Neural cell (in vitro differentiated cells): ENCODE measurements around the gene LMCD1. TPM values are rescaled to one million over a fixed set of nuclear protein-coding genes. Genes with fewer than 3 reads are reported as not detected.

Experiments used
- H2AFZ ChIP-seq: fragments of 200-600, 300-800 bp; sonication (generic), shearing (Covaris generic); 2 replicates; pipeline ENCODE4 v1.6.0; 2014; ENCODE audit warnings: low read depth, mild to moderate bottlenecking, antibody characterized with exemption, low read length, moderate library complexity
- H3F3A ChIP-seq: fragments of 200-600 bp; shearing (Covaris generic); 2 replicates; pipeline ENCODE4 v1.6.1; 2016; ENCODE audit warnings: mild to moderate bottlenecking, moderate library complexity, mixed read lengths, antibody characterized with exemption, low read length; ENCODE audit not compliant: insufficient read depth, poor library complexity, severe bottlenecking
- H3K27ac ChIP-seq: fragments of 200-600, 300-800 bp; sonication (generic), shearing (Covaris generic); 2 replicates; pipeline ENCODE4 v1.5.1; 2014; ENCODE audit warnings: mild to moderate bottlenecking, low read length, moderate library complexity
- H3K27me3 ChIP-seq: fragments of 300-800, 200-600 bp; sonication (generic), shearing (Covaris generic); 2 replicates; pipeline ENCODE4 v1.6.0; 2014; ENCODE audit warnings: mild to moderate bottlenecking, low read depth, low read length, moderate library complexity; ENCODE audit not compliant: insufficient read depth
- H3K36me3 ChIP-seq: fragments of 300-800, 200-600 bp; sonication (generic), shearing (Covaris generic); 2 replicates; pipeline ENCODE4 v1.5.1; 2014; ENCODE audit warnings: mild to moderate bottlenecking, antibody characterized with exemption, low read length, moderate library complexity; ENCODE audit not compliant: insufficient read depth
- H3K4me2 ChIP-seq: fragments of 300-800, 200-600 bp; sonication (generic), shearing (Covaris generic); 2 replicates; pipeline ENCODE4 v1.6.0; 2014; ENCODE audit warnings: mild to moderate bottlenecking, low read length
- H3K4me3 ChIP-seq: fragments of 300-800, 200-600 bp; sonication (generic), shearing (Covaris generic); 2 replicates; pipeline ENCODE4 v1.5.1; 2014; ENCODE audit warnings: mild to moderate bottlenecking, low read length, moderate library complexity
- H3K79me2 ChIP-seq: fragments of 200-600 bp; shearing (Covaris generic); replicated peaks from 2 replicates; pipeline ENCODE4 v1.6.0; 2014; ENCODE audit warnings: mild to moderate bottlenecking, low read length, moderate library complexity; ENCODE audit not compliant: insufficient read depth
- H3K9ac ChIP-seq: fragments of 300-800, 200-600 bp; sonication (generic), shearing (Covaris generic); 2 replicates; pipeline ENCODE4 v1.6.1; 2016; ENCODE audit warnings: mild to moderate bottlenecking, low read length, mixed read lengths
- H3K9me2 ChIP-seq: fragments of 200-600 bp; shearing (Covaris generic); 2 replicates; pipeline ENCODE4 v1.6.1; 2016; ENCODE audit warnings: mild to moderate bottlenecking, low read length, mixed read lengths; ENCODE audit not compliant: insufficient read depth
- H3K9me3 ChIP-seq: fragments of 200-600, 300-800 bp; sonication (generic), shearing (Covaris generic); 2 replicates; pipeline ENCODE4 v1.6.1; 2016; ENCODE audit warnings: mild to moderate bottlenecking, mixed run types, low read length, moderate library complexity, mixed read lengths
- H4K20me1 ChIP-seq: fragments of 200-600 bp; shearing (Covaris generic); 2 replicates; pipeline ENCODE4 v1.6.1; 2016; ENCODE audit warnings: mild to moderate bottlenecking, mixed run types; ENCODE audit not compliant: insufficient read depth
- EP300 ChIP-seq: fragments of 450-650 bp; conservative IDR thresholded peaks from 2 replicates; pipeline ENCODE4 v1.6.1; 2014; ENCODE audit warnings: antibody characterized with exemption, mild to moderate bottlenecking, moderate library complexity; ENCODE audit not compliant: poor library complexity, severe bottlenecking
- EZH2 ChIP-seq: fragments of 200-600, 300-800 bp; shearing (Covaris generic), sonication (generic); IDR thresholded peaks from 2 replicates; pipeline ENCODE4 v1.6.1; 2014; ENCODE audit warnings: antibody characterized with exemption, low read length, borderline replicate concordance, mild to moderate bottlenecking; ENCODE audit not compliant: insufficient read depth, poor library complexity, severe bottlenecking
- MXI1 ChIP-seq: fragments of 450-650 bp; conservative IDR thresholded peaks from 2 replicates; pipeline ENCODE4 v1.6.1; 2014; ENCODE audit warnings: antibody characterized with exemption, mild to moderate bottlenecking; ENCODE audit not compliant: poor library complexity, severe bottlenecking
- POLR2AphosphoS5 ChIP-seq: IDR thresholded peaks from 2 replicates; pipeline ENCODE4 v1.6.1; 2012
- RAD21 ChIP-seq: fragments of 450-650 bp; conservative IDR thresholded peaks from 2 replicates; pipeline ENCODE4 v1.6.1; 2014; ENCODE audit warnings: antibody characterized with exemption, mild to moderate bottlenecking, moderate library complexity
- SMC3 ChIP-seq: fragments of 450-650 bp; conservative IDR thresholded peaks from 2 replicates; pipeline ENCODE4 v1.6.1; 2014; ENCODE audit warnings: antibody characterized with exemption, mild to moderate bottlenecking, moderate library complexity; ENCODE audit not compliant: poor library complexity
- TAF1 ChIP-seq: IDR thresholded peaks from 2 replicates; pipeline ENCODE4 v1.6.1; 2012; ENCODE audit warnings: low read depth
- polyA plus RNA-seq: library from polyadenylated mRNA; depleted of rRNA; stranded (reverse); fragments of >200 nt; gene quantifications from 2 replicates; pipeline ENCODE4 v1.2.3, GENCODE V29; 2014
- TF ChIP-seq, protein P1 (sequence below): fragments of 450-650 bp; IDR thresholded peaks from 2 replicates; pipeline ENCODE4 v1.5.1; 2014; ENCODE audit warnings: antibody characterized with exemption, mild to moderate bottlenecking, moderate library complexity; ENCODE audit not compliant: poor library complexity, severe bottlenecking
- TF ChIP-seq, protein P2 (sequence below): IDR thresholded peaks from 2 replicates; pipeline ENCODE4 v1.6.1; 2012; ENCODE audit warnings: borderline replicate concordance

Gene LMCD1
- polyA plus RNA-seq, 1 donor from 2014 or later = 3.5 TPM

DNA sequence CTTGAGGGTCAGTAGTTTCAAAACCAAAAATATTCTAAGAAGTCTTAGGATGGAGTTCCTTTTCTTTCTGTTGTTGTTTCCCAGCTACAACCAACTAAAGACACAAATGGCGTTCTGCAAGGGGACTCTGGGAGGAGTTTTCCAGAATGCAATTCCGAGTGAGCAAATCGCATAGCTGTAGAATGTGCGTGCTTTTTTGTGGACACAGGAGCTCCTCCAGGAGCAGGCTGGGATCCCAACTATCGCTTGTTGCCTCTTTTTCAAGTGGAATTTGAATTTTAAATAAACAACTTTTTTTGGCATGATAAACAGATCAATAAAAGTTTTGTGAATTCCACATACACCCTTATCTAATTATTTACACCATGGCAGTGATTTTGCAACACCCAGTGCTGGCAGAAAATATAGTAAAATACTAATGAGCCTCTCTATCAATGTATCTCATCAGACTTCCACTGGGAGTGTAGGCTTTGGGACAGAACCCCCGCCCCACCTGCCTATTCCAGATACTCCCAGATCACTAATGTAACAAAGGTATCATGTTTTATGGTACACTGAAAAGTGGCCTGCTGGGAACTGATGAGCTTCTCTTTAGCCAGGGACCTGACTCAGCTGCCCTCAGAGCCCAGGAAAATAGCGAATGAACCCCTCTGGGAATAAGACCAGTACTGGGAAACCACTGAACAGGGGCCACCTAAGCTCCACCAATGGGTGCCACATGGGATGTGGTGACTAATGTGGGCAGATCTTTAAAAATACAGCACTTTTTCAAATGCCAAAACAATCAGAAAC is 66.4 kb downstream of the LMCD1 start:
- Histone ChIP-seq H3K9ac (no peak overlapping the region), H2AFZ (no peak overlapping the region), H4K20me1 (no peaks in the 10 kb centered on the region), H3K9me3 (no peaks in the 10 kb centered on the region), H3K9me2 (no peaks in the 10 kb centered on the region), H3K79me2 (no peaks in the 10 kb centered on the region), H3F3A (no peaks in the 10 kb centered on the region), H3K27me3 (no peaks in the 10 kb centered on the region), H3K4me2 (no peak overlapping the region), H3K27ac (no peak overlapping the region), H3K4me3 (no peak overlapping the region), H3K36me3 (no peaks in the 10 kb centered on the region)
- TF ChIP-seq, protein P1, sequence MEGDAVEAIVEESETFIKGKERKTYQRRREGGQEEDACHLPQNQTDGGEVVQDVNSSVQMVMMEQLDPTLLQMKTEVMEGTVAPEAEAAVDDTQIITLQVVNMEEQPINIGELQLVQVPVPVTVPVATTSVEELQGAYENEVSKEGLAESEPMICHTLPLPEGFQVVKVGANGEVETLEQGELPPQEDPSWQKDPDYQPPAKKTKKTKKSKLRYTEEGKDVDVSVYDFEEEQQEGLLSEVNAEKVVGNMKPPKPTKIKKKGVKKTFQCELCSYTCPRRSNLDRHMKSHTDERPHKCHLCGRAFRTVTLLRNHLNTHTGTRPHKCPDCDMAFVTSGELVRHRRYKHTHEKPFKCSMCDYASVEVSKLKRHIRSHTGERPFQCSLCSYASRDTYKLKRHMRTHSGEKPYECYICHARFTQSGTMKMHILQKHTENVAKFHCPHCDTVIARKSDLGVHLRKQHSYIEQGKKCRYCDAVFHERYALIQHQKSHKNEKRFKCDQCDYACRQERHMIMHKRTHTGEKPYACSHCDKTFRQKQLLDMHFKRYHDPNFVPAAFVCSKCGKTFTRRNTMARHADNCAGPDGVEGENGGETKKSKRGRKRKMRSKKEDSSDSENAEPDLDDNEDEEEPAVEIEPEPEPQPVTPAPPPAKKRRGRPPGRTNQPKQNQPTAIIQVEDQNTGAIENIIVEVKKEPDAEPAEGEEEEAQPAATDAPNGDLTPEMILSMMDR = no peak
- TF ChIP-seq POLR2AphosphoS5 = no peak
- TF ChIP-seq, protein P2, sequence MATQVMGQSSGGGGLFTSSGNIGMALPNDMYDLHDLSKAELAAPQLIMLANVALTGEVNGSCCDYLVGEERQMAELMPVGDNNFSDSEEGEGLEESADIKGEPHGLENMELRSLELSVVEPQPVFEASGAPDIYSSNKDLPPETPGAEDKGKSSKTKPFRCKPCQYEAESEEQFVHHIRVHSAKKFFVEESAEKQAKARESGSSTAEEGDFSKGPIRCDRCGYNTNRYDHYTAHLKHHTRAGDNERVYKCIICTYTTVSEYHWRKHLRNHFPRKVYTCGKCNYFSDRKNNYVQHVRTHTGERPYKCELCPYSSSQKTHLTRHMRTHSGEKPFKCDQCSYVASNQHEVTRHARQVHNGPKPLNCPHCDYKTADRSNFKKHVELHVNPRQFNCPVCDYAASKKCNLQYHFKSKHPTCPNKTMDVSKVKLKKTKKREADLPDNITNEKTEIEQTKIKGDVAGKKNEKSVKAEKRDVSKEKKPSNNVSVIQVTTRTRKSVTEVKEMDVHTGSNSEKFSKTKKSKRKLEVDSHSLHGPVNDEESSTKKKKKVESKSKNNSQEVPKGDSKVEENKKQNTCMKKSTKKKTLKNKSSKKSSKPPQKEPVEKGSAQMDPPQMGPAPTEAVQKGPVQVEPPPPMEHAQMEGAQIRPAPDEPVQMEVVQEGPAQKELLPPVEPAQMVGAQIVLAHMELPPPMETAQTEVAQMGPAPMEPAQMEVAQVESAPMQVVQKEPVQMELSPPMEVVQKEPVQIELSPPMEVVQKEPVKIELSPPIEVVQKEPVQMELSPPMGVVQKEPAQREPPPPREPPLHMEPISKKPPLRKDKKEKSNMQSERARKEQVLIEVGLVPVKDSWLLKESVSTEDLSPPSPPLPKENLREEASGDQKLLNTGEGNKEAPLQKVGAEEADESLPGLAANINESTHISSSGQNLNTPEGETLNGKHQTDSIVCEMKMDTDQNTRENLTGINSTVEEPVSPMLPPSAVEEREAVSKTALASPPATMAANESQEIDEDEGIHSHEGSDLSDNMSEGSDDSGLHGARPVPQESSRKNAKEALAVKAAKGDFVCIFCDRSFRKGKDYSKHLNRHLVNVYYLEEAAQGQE = no peak
- no peak for TF ChIP-seq MXI1
- TF ChIP-seq RAD21 = no peak
- no peak for TF ChIP-seq EP300
- no peak for TF ChIP-seq TAF1
- no peak for TF ChIP-seq SMC3
- TF ChIP-seq EZH2 = no peak

DNA sequence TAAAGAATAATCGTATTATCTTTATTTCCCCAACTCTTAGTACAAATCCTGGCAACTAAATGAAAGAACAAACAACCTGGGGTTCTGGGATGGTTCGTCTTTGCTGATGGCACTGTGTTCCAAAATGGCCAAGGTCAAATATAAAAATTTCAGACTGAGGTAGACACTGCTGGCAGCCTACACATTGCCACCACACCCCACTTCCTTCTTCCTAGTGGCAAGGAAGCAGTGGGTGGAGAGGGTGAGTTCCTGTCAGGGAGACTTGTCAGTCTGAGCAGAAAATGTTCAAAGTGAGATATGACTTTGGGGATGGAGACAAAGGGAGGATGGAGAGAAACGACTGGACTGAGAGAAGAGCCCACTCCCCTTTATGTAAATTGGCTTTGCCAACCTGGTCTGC is 69.6 kb downstream of the LMCD1 start:
- H3K36me3 ChIP-seq = no peaks in the 10 kb centered on the region
- no peak for TF ChIP-seq RAD21
- TF ChIP-seq SMC3 = no peak
- TF ChIP-seq EP300 = no peak
- no peak for TF ChIP-seq EZH2
- TF ChIP-seq TAF1 = no peak
- TF ChIP-seq, protein P2 = no peak
- TF ChIP-seq, protein P1 = no peak
- no peak for TF ChIP-seq POLR2AphosphoS5
- no peak for TF ChIP-seq MXI1

More for the DNA sequence above, 69.6 kb downstream of the LMCD1 start:
- Histone ChIP-seq H2AFZ (no peak overlapping the region), H3K4me3 (no peak overlapping the region), H3K4me2 (no peak overlapping the region), H4K20me1 (no peaks in the 10 kb centered on the region), H3F3A (no peaks in the 10 kb centered on the region), H3K27me3 (no peaks in the 10 kb centered on the region), H3K9me2 (no peaks in the 10 kb centered on the region), H3K79me2 (no peaks in the 10 kb centered on the region), H3K27ac (no peak overlapping the region), H3K9ac (no peak overlapping the region), H3K9me3 (no peaks in the 10 kb centered on the region)
